ENCODE data around the gene DOC2B. TPM values are rescaled to one million over a fixed set of nuclear protein-coding genes. Genes with fewer than 3 reads are reported as not detected.
"Not testable (repeated sequence)": the region's sequence is repeated elsewhere in the genome, so short reads cannot be mapped to it uniquely, and the experiment has no call there.

The DOC2B gene
- total RNA-seq, 1 experiment from 2014 or later, result 1.5 TPM

- ChIA-PET POLR2A (no interaction called here), CTCF (no interaction called here)
- no TSS peak for BruUV-seq (replicated peaks)
- intact Hi-C loops (cut with micrococcal nuclease; ENCODE audit: unreplicated experiment), result no loop called here
- DNase-seq (ENCODE audit: low read depth, low spot score) (no peak), ATAC-seq (no peak)
- Histone ChIP-seq H3K36me3 (ENCODE audit: control insufficient read depth, insufficient read depth, low read length) (no peaks in the 10 kb centered on the region), H3K27me3 (ENCODE audit: control insufficient read depth, insufficient read depth, low read length) (no peaks in the 10 kb centered on the region), H3K4me1 (ENCODE audit: control insufficient read depth, insufficient read depth, low read length) (peaks cover 12% of the 10 kb centered on the region), H3K27ac (ENCODE audit: low read length) (no peak overlapping the region), H3K9me3 (ENCODE audit: control insufficient read depth, insufficient read depth, low read depth, low read length) (no peaks in the 10 kb centered on the region), H3K4me3 (ENCODE audit: low read depth in 2 of 2, low read length in 2 of 2) (no peak overlapping the region)
- in situ Hi-C loops (cut with HindIII; ENCODE audit: low pct_unique_long_range_greater_than_20kb, low sequenced_read_pairs), result no loop called here
- TF ChIP-seq CTCF (IDR thresholded peaks at IDR 0.05), result no peak
- no peak for TF ChIP-seq POLR2AphosphoS5 (IDR thresholded peaks at IDR 0.05; ENCODE audit: low read depth, low read length)
- no peak for TF ChIP-seq REST (IDR thresholded peaks at IDR 0.05; ENCODE audit: insufficient read depth in 1 of 2, low read depth in 2 of 2, low read length in 1 of 2)
- TF ChIP-seq SIN3A (IDR thresholded peaks at IDR 0.05; ENCODE audit: borderline replicate concordance, insufficient read depth, low read depth, low read length), result no peak
- TF ChIP-seq TCF7L2 (IDR thresholded peaks at IDR 0.05; ENCODE audit: low read depth, low read length), result no peak
These were observed 23.1 kb upstream of the DOC2B start for GRCh38 chr17:204427-205147.

GRCh38 chr17:202501-202951 is 21.1 kb upstream of the DOC2B start:
- CTCF ChIA-PET, result interaction anchor here (0.7 kb wide), 1 partner anchor 53 kb away, joined by 3 read pairs; no protein-coding TSS in a partner anchor
- TF ChIP-seq SIN3A (IDR thresholded peaks at IDR 0.05; ENCODE audit: borderline replicate concordance, insufficient read depth, low read depth, low read length) (no peak), TCF7L2 (IDR thresholded peaks at IDR 0.05; ENCODE audit: low read depth, low read length) (no peak), REST (IDR thresholded peaks at IDR 0.05; ENCODE audit: insufficient read depth in 1 of 2, low read depth in 2 of 2, low read length in 1 of 2) (no peak), POLR2AphosphoS5 (IDR thresholded peaks at IDR 0.05; ENCODE audit: low read depth, low read length) (no peak), CTCF (IDR thresholded peaks at IDR 0.05) (no peak)
- ATAC-seq (no peak), DNase-seq (ENCODE audit: low read depth, low spot score) (no peak)
- intact Hi-C loops (cut with micrococcal nuclease; ENCODE audit: unreplicated experiment), result no loop called here
- Histone ChIP-seq H3K36me3 (ENCODE audit: control insufficient read depth, insufficient read depth, low read length) (no peaks in the 10 kb centered on the region), H3K27ac (ENCODE audit: low read length) (no peak overlapping the region), H3K4me1 (ENCODE audit: control insufficient read depth, insufficient read depth, low read length) (peaks cover 21% of the 10 kb centered on the region), H3K9me3 (ENCODE audit: control insufficient read depth, insufficient read depth, low read depth, low read length) (no peaks in the 10 kb centered on the region), H3K27me3 (ENCODE audit: control insufficient read depth, insufficient read depth, low read length) (no peaks in the 10 kb centered on the region), H3K4me3 (ENCODE audit: low read depth in 2 of 2, low read length in 2 of 2) (no peak overlapping the region)
- BruUV-seq (replicated peaks), result no TSS peak
- in situ Hi-C loops (cut with HindIII; ENCODE audit: low pct_unique_long_range_greater_than_20kb, low sequenced_read_pairs), result no loop called here
- POLR2A ChIA-PET, result no interaction called here

GRCh38 chr17:201736-202135 is 20.3 kb upstream of the DOC2B start:
- intact Hi-C loops (cut with micrococcal nuclease; ENCODE audit: unreplicated experiment); H3K36me3 ChIP-seq (ENCODE audit: control insufficient read depth, insufficient read depth, low read length); H3K9me3 ChIP-seq (ENCODE audit: control insufficient read depth, insufficient read depth, low read depth, low read length); ATAC-seq; H3K4me3 ChIP-seq (ENCODE audit: low read depth in 2 of 2, low read length in 2 of 2); H3K27me3 ChIP-seq (ENCODE audit: control insufficient read depth, insufficient read depth, low read length); DNase-seq (ENCODE audit: low read depth, low spot score); in situ Hi-C loops (cut with HindIII; ENCODE audit: low pct_unique_long_range_greater_than_20kb, low sequenced_read_pairs); POLR2A ChIA-PET; BruUV-seq (replicated peaks); H3K27ac ChIP-seq (ENCODE audit: low read length): not testable (repeated sequence)
- peaks cover 21% of the 10 kb centered on the region for H3K4me1 ChIP-seq (ENCODE audit: control insufficient read depth, insufficient read depth, low read length)
- CTCF ChIA-PET, result interaction anchor here (0.7 kb wide), 1 partner anchor 52 kb away, joined by 3 read pairs; no protein-coding TSS in a partner anchor
